Hepatocyte (in vitro differentiated cells): ENCODE data around the gene PARD3B.

Experiments used
- EZH2 ChIP-seq: fragments of 200-600 bp; sonication (generic); IDR thresholded peaks from 2 replicates; pipeline ENCODE4 v1.6.1; 2016; ENCODE audit warnings: antibody characterized with exemption, mild to moderate bottlenecking, borderline replicate concordance
- EZH2phosphoT487 ChIP-seq: fragments of 200-600 bp; sonication (generic); IDR thresholded peaks from one replicate; pipeline ENCODE4 v1.6.1; 2018; ENCODE audit warnings: antibody characterized with exemption, mild to moderate bottlenecking, low read depth, moderate library complexity; ENCODE audit not compliant: unreplicated experiment, severe bottlenecking

DNA sequence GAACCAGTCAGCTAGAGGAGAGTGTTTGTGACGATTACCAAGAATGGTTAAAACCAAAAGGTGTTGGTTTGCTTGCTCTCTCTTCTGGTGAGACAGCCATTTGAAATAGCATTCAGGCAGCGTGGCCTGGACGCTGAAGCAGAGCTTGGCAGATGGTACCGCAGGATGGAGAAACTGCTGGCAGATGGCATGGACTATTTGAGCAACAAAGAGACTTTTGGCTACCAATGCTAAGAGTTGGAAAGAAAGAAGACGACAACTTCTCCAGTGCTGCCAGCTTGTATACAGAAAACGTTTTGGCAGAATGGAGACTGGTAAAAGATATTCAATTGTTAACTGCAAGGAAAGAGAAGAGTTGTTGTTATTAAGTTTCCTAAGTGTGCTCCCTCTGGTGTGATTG is 315.0 kb downstream of the PARD3B start:
- no peak for TF ChIP-seq EZH2phosphoT487
- TF ChIP-seq EZH2: no peak
